ENCODE data around the gene LHFPL3. TPM values are rescaled to one million over a fixed set of nuclear protein-coding genes. Genes with fewer than 3 reads are reported as not detected.

LHFPL3 gene
- total and polyA plus RNA-seq, 2 experiments from 2014 or later = 0.24 TPM; not detected in 1

- no peak for TF ChIP-seq ZNF462 (CRISPR knock-in tag; IDR thresholded peaks at IDR 0.05)
- TF ChIP-seq NANOG (IDR thresholded peaks at IDR 0.05; ENCODE audit: borderline replicate concordance) = no peak
- TF ChIP-seq ZNF331 (CRISPR knock-in tag; IDR thresholded peaks at IDR 0.05; ENCODE audit: low read depth) = no peak
- no peak for TF ChIP-seq STAT1 (IDR thresholded peaks at IDR 0.05; ENCODE audit: unreplicated experiment)
- no peak for TF ChIP-seq JUNB (IDR thresholded peaks at IDR 0.05; ENCODE audit: unreplicated experiment)
- TF ChIP-seq REST (IDR thresholded peaks at IDR 0.05; ENCODE audit: unreplicated experiment) = no peak
Observed at GRCh38 chr7:104850374-104850773, 522.0 kb downstream of the LHFPL3 start (continued).

GRCh38 chr7:104851268-104851667 is 522.9 kb downstream of the LHFPL3 start:
- no peaks in the 10 kb centered on the region for H3K27me3 Mint-ChIP-seq (ENCODE audit: insufficient read depth, low read depth, poor library complexity)
- H2AFZ ChIP-seq = no peak overlapping the region
- no peaks in the 10 kb centered on the region for H3K79me2 ChIP-seq (replicated peaks; ENCODE audit: insufficient read depth)
- ATAC-seq = no peak
- H3K36me3 ChIP-seq (ENCODE audit: insufficient read depth) = no peaks in the 10 kb centered on the region
- H3K9me2 ChIP-seq (ENCODE audit: insufficient read depth) = no peaks in the 10 kb centered on the region
- no peaks in the 10 kb centered on the region for H3K36me3 Mint-ChIP-seq (ENCODE audit: low read depth)
- no peaks in the 10 kb centered on the region for H3K9me3 Mint-ChIP-seq
- H3K27me3 ChIP-seq (ENCODE audit: insufficient read depth) = no peaks in the 10 kb centered on the region
- no peak overlapping the region for H3K27ac ChIP-seq (ENCODE audit: low read depth)
- no peak overlapping the region for H3K27ac Mint-ChIP-seq
- H3F3A ChIP-seq (replicated peaks; ENCODE audit: low read depth) = no peaks in the 10 kb centered on the region
- no peak overlapping the region for H3K4me3 Mint-ChIP-seq
- no peaks in the 10 kb centered on the region for H3K4me1 ChIP-seq (ENCODE audit: insufficient read depth)
- no peaks in the 10 kb centered on the region; the same call in 2 of the 3 replicates for H3K4me1 Mint-ChIP-seq
- H4K20me1 ChIP-seq (replicated peaks; ENCODE audit: insufficient read depth) = no peaks in the 10 kb centered on the region
- H3K4me2 ChIP-seq = no peak overlapping the region
- DNase-seq (ENCODE audit: low spot score) = no peak
- H3K4me3 ChIP-seq = no peak overlapping the region
- TF ChIP-seq POLR2AphosphoS5 (IDR thresholded peaks at IDR 0.05; ENCODE audit: low read depth) (no peak), ETS1 (IDR thresholded peaks at IDR 0.05) (no peak), JUNB (IDR thresholded peaks at IDR 0.05; ENCODE audit: unreplicated experiment) (no peak), NANOG (IDR thresholded peaks at IDR 0.05; ENCODE audit: borderline replicate concordance) (no peak), REST (IDR thresholded peaks at IDR 0.05; ENCODE audit: unreplicated experiment) (no peak), CREB1 (CRISPR knock-in tag; IDR thresholded peaks at IDR 0.05; ENCODE audit: low read depth) (no peak)
